ENCODE data around the gene EPSTI1.

DNA sequence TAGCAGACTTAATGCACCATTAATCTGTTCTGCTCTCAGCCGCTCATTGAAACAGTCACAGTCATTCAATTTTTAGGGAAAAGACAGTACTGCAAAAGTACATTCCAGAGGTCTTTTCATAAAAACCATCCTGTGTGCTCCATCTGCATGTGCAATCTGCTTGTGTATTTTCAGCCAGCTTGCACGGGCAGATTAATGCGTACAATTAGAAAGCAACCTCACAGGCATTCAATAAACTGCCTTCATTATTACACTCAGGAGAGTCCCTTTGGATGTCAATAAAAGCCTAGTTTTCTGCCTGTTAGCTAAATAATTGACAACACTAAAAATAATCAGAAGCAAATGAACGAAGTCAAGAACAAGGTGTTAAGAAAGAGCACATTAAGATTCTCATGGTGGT is 41.9 kb downstream of the EPSTI1 start:
- TF ChIP-seq EZH2 (IDR thresholded peaks at IDR 0.05; ENCODE audit: insufficient read depth, poor library complexity, severe bottlenecking) (no peak), EZH2phosphoT487 (IDR thresholded peaks at IDR 0.05; ENCODE audit: insufficient read depth, low read depth) (no peak)

All from GM23248 (cell line).